NOMO-1 treated with dmso at 0.1 percent for 144 hours (cell line): ENCODE data around the gene LAMB2.

Experiments used
- DNase-seq: peaks from one replicate; lab custom pipeline; 2025; ENCODE audit not compliant: unreplicated experiment; lab: John Stamatoyannopoulos, UW

The LAMB2 gene

GRCh38 chr3:49161808-49162530 is 29.1 kb upstream of the LAMB2 start:
- DNase-seq = no peak

- no peak for DNase-seq
These were observed 28.3 kb upstream of the LAMB2 start for GRCh38 chr3:49161197-49161596.

DNA sequence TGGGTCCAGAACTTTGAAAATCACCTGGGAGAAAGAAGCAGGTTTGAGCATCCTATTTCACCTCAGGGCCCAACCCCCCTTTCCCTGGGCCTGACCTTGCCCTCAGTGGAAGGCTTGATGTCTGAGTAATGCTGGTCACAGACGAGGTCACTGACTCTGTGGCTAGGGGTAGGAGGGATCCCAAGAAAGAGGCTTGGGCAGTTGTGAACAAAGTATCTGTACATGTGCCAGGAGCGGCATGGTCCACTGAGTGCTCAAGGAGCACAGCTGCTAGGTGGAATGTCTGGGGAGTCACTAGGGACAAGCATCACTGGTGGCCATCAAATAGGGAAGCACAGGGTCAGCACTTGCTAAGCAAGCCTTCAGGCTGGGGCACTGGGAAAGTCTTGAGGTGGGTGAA is 25.9 kb upstream of the LAMB2 start:
- DNase-seq = no peak

DNA sequence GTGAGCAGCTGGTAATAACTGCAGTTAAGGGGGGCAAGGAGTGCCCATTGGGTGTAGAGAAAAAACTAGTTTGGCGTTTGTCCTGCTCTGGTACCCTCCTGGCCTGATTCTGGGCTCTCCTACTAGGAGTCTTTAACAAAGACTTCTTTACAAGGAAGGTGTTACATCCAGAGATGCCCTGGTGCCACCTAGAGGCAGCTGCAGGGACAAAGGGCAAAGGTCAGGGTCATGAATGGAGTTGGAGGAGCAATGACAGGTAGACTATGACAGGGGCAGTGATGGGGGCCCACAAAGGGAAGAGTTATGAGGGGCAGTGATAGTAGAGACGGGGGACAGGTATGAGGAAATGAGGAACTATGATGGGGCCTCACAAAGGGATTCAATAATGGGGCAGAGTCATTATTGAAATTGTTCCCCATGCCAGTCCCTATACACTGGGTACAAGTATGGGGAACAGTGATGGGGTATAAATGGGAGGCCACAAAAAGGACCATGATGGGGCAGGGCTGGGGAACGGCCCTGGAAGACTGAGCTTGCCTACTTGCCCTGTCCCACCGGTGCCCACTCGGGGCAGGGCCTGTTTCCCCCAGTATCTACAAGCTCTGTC is 25.4 kb upstream of the LAMB2 start:
- no peak for DNase-seq

DNA sequence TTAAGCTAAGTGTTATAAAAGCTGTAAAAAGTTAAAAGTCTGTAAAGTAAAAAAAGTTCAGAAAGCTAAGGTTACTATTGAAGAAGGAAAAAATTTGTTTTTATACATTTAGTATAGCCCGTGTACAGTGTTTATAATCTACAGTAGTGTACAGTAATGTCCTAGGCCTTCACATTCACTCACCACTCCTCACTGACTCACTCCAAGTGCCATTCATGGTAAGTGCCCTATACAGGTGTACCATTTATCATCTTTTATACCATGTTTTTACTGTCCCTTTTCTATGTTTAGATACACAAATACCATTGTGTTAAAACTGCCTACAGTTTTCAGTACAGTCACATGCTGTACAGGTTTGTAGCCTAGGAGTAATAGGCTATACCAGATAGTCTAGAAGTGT is 24.4 kb upstream of the LAMB2 start:
- no peak for DNase-seq

GRCh38 chr3:49153349-49153912 is 20.6 kb upstream of the LAMB2 start:
- DNase-seq = no peak

DNA sequence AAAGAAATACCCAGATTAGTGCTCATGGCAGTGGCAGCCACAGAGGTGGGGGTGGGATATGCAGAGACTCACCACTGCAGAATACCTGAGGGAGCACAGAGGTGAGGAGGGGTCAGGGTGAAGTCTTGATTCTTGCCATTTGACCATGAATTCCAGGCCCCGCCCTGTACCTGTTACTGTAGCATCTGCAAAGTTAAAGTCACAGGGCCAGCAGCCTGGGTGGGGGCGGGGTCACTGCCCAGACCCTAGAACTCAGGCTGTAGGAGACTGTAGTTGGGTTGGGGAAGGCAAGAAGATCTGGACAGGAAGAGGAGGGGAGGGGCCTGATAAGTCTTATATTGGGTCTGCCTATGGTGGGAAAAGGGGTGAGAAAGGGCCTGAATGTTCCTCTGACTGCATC is 18.8 kb upstream of the LAMB2 start:
- no peak for DNase-seq

DNA sequence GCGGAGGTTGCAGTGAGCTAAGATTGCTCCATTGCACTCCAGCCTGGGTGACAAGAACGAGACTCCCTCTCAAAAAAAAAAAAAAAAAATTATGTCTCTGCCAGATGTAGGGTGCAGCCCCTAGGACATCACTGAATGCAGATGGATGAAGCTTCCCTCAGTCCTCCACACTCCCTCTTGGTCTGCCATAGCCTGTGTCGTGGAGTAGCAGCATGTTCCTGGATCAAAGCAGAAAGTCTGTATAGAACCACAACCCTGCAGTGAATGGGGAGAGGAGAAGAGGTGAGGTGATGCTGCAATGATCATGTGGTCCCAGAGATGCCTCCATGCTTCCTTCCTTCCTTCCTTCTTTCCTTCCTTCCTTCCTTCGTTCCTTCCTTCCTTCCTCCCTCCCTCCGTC is 15.3 kb upstream of the LAMB2 start:
- no peak for DNase-seq

DNA sequence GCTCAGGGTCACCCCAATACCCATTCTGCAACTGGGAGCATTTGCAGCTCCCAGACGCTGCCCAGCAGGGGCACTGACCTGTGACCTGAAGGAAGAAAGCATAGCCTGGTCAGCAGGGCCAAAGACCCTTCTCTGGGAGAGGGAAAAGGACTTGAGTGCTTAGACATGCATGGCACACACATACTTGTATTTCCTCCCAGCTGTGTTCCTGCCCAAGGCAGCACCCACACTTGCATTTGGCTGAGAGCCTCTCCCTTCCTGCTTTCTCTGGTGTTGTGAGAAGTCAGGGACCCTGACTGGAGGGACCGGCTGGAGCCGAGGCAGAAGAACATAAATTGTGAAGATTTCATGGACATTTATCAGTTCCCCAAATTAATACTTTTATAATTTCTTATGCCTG is 7.2 kb upstream of the LAMB2 start:
- no peak for DNase-seq

- no peak for DNase-seq
These were observed 2.6 kb upstream of the LAMB2 start for GRCh38 chr3:49135499-49135898.

DNA sequence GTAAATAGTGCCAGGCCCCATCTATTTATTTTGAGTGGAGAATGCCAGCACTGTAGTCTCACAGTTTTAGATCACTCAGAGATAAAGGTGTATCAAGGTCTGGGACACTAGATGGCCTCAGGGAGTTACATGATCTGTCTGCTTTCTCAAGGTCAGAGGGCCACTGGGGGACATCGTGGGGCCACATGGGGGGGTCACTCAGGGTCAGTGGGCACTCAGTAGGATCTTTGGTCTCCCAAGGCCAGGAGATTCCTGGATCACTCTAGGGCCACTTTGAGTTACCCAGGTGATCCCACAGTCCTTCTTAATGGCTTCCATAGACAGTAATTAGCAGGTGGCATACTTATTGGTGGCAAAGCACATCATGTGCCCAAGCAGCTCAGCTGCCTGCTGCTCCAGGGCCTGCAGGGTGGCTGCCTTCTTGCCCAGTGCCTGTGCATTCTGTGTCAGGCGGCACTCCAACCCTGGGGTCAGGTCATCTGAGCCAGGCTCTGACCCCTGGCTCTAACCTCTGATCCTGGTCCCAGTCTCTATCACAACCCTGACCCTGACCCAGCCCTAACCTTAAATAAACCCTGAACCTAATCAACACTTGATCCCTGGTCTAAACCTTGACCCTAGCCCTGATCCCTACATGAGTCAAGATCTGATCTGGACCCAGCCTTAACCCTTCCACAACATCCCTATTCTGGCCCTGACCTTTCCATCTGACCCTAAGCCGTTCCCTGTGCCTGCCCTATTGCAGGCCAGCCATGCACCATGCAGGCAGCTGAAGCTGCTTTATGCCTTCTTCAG is 1.8 kb upstream of the LAMB2 start:
- no peak for DNase-seq

DNA sequence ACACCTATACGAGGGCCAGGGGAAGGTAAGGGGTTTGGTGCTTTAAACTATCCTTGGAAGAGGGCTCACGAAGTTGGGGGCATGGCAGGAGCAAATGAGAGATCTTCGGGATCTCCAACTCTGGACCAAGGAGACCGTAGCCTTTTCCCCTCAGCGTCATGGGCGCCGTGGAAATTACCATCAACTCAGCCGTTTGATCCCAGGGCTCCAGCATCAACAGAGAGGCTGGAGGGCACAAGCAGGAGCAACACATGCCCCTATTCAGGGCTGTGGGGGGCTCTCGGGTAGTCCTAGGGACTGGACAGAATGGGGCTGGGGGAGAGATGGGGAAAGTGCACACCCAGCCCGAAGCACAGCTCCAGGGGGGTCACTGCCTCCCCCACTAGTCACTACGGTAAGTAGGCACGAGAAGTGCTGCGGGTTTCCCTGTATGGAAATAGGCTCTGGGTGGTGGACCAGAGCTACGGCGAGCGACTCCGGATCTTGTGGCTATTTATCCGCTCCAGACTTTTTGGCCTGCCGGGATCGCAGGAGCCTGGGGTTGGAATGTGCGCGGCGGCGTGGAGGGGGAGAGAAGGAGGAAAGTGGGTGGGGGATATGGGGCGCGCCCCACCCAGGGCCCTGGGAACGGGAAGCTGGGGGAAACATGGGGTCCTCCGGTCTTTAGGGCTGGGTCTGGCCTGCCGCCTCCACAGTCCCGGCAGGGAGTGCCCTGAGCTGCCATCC is 539 bp upstream of the LAMB2 start:
- no peak for DNase-seq

DNA sequence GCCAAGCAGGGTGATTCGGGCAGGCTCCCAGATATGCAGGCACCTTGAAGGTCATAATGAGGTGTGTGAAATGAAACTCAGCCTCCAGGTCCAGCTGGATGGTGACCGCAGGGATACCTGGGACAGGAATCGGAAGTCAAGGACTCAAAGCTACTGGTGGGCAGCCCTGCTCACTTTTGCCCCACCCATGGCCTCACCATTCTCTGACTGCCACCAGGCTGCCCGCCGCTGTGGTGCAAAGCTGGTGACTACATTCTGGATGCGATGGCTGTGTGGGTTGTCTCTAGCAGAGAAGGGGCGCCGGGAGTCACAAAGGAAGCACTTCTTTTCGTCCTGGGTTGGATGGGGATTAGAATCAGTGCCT is 795 bp downstream of the LAMB2 start:
- DNase-seq = no peak

- no peak for DNase-seq
These were observed 1.3 kb downstream of the LAMB2 start for GRCh38 chr3:49131576-49131975.

GRCh38 chr3:49131040-49131439 is 1.8 kb downstream of the LAMB2 start:
- DNase-seq = no peak

DNA sequence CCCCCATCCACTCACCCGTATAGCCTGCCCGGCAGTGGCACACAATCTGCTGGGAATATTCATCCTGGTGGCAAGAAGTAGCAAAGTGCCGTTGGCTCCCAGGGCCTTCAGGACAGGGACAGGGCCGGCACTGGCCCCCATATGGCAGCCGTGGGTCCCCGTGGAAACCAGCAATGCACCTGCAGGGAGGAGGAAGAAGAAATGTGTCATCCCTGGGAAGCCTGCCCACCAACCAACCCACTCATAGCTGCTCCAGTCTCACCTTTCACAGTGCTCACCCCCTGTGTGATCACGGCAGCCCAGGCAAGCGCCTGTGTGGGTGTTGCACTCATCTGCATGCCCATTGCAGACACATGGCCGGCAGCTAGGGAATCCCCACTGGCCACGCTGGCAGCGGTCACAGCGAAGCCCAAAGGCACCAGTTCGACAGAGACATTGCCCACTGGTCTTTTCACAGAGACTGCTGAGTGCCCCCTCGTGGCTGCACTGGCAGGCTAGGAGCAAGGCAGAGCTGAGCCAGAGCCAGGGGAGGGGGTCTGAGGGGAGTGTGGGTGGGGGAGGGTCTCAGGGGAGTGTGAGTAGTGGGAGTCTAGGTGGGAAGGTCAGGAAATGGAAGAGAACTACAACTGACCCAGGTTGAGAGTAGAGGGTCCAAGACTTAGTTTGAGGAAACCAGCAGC is 7.7 kb downstream of the LAMB2 start:
- no peak for DNase-seq

DNA sequence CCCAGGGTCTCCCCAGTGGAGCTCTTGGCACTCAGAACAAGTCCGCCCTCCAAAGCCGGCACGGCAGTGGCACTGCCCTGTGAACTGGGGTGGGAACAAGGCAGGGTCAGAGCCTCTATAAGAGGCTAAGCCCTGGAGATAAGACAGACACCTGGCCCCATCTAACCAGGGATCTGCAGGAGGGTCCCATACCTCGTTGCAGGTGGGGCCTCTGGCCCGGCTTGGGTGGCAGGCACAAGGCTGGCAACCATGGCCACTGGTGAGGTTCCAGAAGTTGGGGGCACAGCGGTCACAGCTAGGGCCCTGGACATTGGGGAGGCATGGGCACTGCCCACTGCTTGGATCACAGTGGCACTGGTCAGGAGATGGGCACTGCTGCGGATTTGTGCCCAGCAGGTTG is 8.6 kb downstream of the LAMB2 start:
- DNase-seq = no peak

DNA sequence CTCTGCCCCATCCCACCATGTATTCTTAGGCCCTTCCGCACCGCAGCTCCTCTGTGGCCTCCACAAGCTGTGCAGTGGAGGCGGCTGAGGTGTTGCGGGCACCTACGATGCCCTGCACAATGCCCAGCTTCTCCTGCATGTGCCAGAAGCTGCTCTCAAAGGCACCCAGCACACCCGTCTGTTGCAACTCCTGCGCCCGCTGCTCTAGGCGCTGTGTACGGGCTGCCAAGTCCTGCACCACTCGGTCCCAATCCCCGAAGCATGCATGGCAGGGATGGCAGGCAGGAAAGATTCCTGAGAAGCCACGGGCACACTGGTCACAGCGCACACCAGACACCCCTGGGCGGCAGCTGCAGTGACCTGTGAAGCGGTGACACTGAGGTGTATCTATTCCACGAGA is 9.2 kb downstream of the LAMB2 start:
- DNase-seq = no peak

DNA sequence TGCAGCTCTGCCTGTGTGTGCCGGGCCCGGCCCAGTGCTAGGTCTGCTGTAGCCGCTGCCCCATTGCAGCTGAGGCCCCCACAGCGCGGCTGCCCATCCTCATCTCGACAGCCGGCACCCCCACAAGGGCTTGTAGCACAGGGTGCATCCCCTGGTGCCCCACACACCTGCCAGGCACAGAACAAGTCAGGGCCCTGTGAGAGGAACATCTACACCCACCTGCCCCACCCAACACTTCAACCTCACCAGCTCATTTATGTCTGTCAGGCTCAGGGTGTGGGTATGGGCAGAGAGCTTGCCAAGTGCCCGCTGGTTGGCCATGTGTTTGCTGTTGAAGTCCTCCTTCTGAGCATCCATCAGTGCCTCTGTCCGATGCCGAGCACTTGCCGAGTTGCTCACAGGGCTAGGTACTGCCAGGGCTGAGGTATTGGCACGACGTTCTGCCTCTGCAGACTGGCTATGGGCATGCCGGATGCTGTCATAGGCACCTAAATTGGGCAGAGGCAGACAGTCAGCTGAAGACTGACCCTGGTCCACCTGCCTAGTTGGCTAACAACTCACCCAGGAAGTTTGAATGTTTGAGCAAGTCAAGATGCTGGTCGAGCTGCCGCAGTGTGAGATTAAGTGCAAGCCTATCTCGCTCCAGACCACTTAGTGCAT is 9.8 kb downstream of the LAMB2 start:
- DNase-seq = no peak

DNA sequence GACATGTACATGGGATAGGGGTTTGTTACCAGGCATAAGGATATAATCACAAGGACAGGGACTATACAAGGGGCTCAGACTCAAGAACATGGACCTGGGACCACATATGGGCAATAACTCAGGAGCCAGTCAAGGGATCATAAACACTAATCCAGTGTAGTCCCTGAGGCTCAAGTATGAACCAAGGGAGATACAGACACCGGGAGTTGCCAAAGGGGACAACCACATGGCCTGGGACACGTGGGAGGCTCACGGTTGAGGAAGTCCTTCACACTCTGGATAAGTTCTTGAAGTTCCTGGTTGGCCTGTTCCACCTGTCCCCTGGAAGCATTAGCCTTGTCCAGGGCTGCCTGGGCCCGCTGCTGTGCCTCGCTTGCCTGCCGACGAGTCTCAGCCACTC is 10.4 kb downstream of the LAMB2 start:
- DNase-seq = no peak
